ENCODE measurements around the gene PRR30.

DNA sequence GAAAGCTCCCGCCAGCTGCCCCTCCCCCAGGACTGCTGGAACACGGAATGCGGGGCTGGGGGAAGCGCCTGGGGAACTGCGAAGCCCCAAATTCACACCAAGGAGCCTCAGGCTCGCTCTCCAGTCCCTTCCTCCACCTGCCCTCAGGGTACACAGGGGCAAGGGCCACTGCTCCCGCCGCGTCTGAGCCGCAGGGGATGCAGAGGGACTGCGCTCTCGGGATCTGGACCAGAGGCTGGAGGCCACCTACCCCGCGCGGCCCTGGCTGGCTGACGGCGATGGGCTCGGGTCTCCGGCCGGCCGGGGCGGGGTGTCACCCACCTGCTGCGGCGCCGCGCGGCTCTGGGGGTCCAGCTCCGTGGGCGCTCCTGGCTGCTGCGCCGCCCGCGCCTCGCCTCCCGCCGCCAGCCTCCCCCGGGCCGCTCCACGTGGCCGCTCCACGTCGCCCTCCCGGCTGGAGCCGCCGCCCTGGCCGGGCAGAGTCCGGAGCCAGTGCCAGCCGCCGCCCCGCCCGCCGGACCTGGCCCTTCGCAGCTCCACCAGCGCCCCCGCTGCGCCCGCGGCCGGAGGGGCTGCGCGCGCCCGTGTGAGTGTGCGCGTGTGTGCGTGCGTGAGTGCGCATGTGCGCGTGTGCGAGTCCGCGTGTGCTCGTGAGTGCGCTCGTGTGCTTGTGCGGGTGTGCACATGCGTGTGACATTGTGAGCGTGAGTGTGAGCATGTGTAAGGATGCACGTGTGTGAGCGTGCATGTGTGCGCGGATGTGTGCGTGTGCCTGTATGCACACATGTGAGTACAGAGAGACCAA is 20.5 kb downstream of the PRR30 start, which contains the start of gene CGREF1:
- TF ChIP-seq, protein P1, sequence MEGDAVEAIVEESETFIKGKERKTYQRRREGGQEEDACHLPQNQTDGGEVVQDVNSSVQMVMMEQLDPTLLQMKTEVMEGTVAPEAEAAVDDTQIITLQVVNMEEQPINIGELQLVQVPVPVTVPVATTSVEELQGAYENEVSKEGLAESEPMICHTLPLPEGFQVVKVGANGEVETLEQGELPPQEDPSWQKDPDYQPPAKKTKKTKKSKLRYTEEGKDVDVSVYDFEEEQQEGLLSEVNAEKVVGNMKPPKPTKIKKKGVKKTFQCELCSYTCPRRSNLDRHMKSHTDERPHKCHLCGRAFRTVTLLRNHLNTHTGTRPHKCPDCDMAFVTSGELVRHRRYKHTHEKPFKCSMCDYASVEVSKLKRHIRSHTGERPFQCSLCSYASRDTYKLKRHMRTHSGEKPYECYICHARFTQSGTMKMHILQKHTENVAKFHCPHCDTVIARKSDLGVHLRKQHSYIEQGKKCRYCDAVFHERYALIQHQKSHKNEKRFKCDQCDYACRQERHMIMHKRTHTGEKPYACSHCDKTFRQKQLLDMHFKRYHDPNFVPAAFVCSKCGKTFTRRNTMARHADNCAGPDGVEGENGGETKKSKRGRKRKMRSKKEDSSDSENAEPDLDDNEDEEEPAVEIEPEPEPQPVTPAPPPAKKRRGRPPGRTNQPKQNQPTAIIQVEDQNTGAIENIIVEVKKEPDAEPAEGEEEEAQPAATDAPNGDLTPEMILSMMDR (IDR thresholded peaks at IDR 0.05) = peak in 1 of 6 experiments; percentile 8
- TF ChIP-seq POLR2A (IDR thresholded peaks at IDR 0.05) = no peak

All from Peyer's patch (tissue), 4 donors.